K562 (cell line): ENCODE data around the gene TIPARP.

Experiments used
- CEBPB ChIP-seq: fragments of 450-650 bp; IDR thresholded peaks from 2 replicates; pipeline ENCODE4 v1.6.1; 2016; ENCODE audit warnings: missing genetic modification characterization, missing compliant biosample characterization
- CHD2 ChIP-seq: IDR thresholded peaks from 2 replicates; pipeline ENCODE4 v1.6.1; 2011; ENCODE audit warnings: low read depth, low read length
- DIDO1 ChIP-seq: fragments of 450-650 bp; IDR thresholded peaks from 2 replicates; pipeline ENCODE4 v1.6.1; 2016; ENCODE audit warnings: low read depth, missing biosample characterization, missing genetic modification characterization
- JUND ChIP-seq, 2 experiments: IDR thresholded peaks; 2 replicates in 1 of 2; 3 replicates in 1 of 2; pipeline ENCODE4 v1.6.1; 2011; ENCODE audit warnings: borderline replicate concordance in 2 of 2, low read depth in 2 of 2, low read length in 2 of 2, improper control_type of control experiment in 1 of 2, missing biosample characterization in 1 of 2, missing genetic modification characterization in 1 of 2, missing genetic modification reagents in 1 of 2
- POLR2AphosphoS5 ChIP-seq: IDR thresholded peaks from 2 replicates; pipeline ENCODE4 v1.6.1; 2011; ENCODE audit warnings: mild to moderate bottlenecking, low read depth, low read length, moderate library complexity; ENCODE audit not compliant: control insufficient read depth, insufficient read depth
- SRSF7 ChIP-seq: fragments of 200-400 bp; formaldehyde crosslinking; optimal IDR thresholded peaks from 2 replicates; pipeline ENCODE3; 2017; ENCODE audit warnings: mild to moderate bottlenecking, low read depth, low read length
- TF ChIP-seq, protein P1 (sequence below): sonication (generic); formaldehyde crosslinking; IDR thresholded peaks from 2 replicates; pipeline ENCODE4 v1.4.0; 2020; ENCODE audit warnings: mild to moderate bottlenecking, missing genetic modification reagents
- TF ChIP-seq, protein P2 (sequence below): fragments of 250-450 bp; sonication (Bioruptor Pico); IDR thresholded peaks from 2 replicates; pipeline ENCODE4 v1.5.0; 2020; ENCODE audit warnings: mild to moderate bottlenecking, borderline replicate concordance

DNA sequence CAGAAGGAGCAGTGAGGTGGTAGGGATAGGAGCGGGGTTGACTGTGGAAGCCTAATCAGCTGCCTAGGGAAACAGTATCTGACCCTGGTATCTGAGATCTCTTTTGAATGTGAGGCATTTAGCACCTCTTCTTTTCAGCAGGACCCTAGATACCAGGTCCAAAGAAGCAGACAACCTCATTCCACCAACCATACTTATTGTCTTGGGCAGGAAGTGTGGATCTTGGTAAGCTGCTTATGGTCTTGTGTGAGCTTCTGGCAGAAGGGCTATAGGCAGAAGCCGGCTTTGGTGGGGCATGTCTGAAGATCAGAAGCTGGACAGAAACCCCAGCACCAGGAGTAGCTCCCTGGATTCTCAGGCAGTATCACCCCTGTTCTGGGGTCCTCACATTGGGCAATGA lies 65.6 kb downstream of the TIPARP start:
- TF ChIP-seq CHD2 (no peak), DIDO1 (tag) (no peak), POLR2AphosphoS5 (no peak), CEBPB (tag) (no peak), JUND (IDR thresholded peaks at IDR 0.05; ENCODE audit: borderline replicate concordance, low read depth, low read length) (no peak), JUND (tag; IDR thresholded peaks at IDR 0.05; ENCODE audit: borderline replicate concordance, low read depth, low read length) (no peak), SRSF7 (no peak)
- TF ChIP-seq, protein P1, sequence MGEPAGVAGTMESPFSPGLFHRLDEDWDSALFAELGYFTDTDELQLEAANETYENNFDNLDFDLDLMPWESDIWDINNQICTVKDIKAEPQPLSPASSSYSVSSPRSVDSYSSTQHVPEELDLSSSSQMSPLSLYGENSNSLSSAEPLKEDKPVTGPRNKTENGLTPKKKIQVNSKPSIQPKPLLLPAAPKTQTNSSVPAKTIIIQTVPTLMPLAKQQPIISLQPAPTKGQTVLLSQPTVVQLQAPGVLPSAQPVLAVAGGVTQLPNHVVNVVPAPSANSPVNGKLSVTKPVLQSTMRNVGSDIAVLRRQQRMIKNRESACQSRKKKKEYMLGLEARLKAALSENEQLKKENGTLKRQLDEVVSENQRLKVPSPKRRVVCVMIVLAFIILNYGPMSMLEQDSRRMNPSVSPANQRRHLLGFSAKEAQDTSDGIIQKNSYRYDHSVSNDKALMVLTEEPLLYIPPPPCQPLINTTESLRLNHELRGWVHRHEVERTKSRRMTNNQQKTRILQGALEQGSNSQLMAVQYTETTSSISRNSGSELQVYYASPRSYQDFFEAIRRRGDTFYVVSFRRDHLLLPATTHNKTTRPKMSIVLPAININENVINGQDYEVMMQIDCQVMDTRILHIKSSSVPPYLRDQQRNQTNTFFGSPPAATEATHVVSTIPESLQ (CRISPR knock-in tag): no peak
- TF ChIP-seq, protein P2, sequence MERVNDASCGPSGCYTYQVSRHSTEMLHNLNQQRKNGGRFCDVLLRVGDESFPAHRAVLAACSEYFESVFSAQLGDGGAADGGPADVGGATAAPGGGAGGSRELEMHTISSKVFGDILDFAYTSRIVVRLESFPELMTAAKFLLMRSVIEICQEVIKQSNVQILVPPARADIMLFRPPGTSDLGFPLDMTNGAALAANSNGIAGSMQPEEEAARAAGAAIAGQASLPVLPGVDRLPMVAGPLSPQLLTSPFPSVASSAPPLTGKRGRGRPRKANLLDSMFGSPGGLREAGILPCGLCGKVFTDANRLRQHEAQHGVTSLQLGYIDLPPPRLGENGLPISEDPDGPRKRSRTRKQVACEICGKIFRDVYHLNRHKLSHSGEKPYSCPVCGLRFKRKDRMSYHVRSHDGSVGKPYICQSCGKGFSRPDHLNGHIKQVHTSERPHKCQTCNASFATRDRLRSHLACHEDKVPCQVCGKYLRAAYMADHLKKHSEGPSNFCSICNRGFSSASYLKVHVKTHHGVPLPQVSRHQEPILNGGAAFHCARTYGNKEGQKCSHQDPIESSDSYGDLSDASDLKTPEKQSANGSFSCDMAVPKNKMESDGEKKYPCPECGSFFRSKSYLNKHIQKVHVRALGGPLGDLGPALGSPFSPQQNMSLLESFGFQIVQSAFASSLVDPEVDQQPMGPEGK (CRISPR knock-in tag): no peak
